IMR-90 (cell line): ENCODE data around the gene ARV1. TPM values are rescaled to one million over a fixed set of nuclear protein-coding genes. Genes with fewer than 3 reads are reported as not detected.

Experiments used
- ATAC-seq: fragments of 200-7000 bp; cut with Tn5 transposase; 2 replicates; pipeline ENCODE4 v1.9.1; 2020; ENCODE audit warnings: low read depth, mild to moderate bottlenecking, moderate library complexity
- BruUV-seq: library from RNA; stranded (reverse); fragments of 400-500 nt; replicated peaks from 2 replicates; lab custom pipeline; 2021; lab: Mats Ljungman, UMichigan
- CTCF ChIA-PET: fragments of 300-600 bp; formaldehyde crosslinking; extraction: SDS; loops from one replicate; lab custom pipeline; 2021; ENCODE audit warnings: antibody characterized with exemption; lab: Yijun Ruan, JAX
- POLR2A ChIA-PET: fragments of 300-600 bp; sonication (Branson Sonifier 250); formaldehyde crosslinking; loops from one replicate; lab custom pipeline; 2022; ENCODE audit warnings: antibody characterized with exemption; ENCODE audit not compliant: unreplicated experiment; lab: Charles Lee
- DNase-seq: peaks from one replicate; pipeline ENCODE4 v3.0.0; 2013
- H2AFZ ChIP-seq: replicated peaks from 2 replicates; pipeline ENCODE3; 2013; ENCODE audit warnings: low read length, mild to moderate bottlenecking; ENCODE audit not compliant: poor library complexity
- H2AK5ac ChIP-seq: 2 replicates; pipeline ENCODE4 v1.6.1; 2013; ENCODE audit warnings: low read depth, low read length, inconsistent platforms
- H2AK9ac ChIP-seq: replicated peaks from 2 replicates; pipeline ENCODE3; 2013; ENCODE audit warnings: mild to moderate bottlenecking, low read depth, low read length, moderate library complexity; ENCODE audit not compliant: poor library complexity
- H2BK120ac ChIP-seq: 2 replicates; pipeline ENCODE4 v1.6.1; 2013; ENCODE audit warnings: low read depth, low read length, inconsistent platforms
- H2BK15ac ChIP-seq: 3 replicates; pipeline ENCODE4 v1.6.1; 2013; ENCODE audit warnings: low read depth, low read length, inconsistent platforms
- H2BK20ac ChIP-seq: 2 replicates; pipeline ENCODE4 v1.6.1; 2013; ENCODE audit warnings: low read depth, mild to moderate bottlenecking, inconsistent platforms, low read length, moderate library complexity
- H2BK5ac ChIP-seq: 2 replicates; pipeline ENCODE4 v1.6.1; 2013; ENCODE audit warnings: mild to moderate bottlenecking, low read depth, low read length, inconsistent platforms; ENCODE audit not compliant: poor library complexity, severe bottlenecking
- H3K14ac ChIP-seq: replicated peaks from 2 replicates; pipeline ENCODE4 v1.6.1; 2013; ENCODE audit warnings: low read depth, low read length, inconsistent platforms
- H3K18ac ChIP-seq: 2 replicates; pipeline ENCODE4 v1.6.1; 2013; ENCODE audit warnings: low read depth, low read length, control low read depth
- H3K23ac ChIP-seq: 2 replicates; pipeline ENCODE4 v1.6.1; 2013; ENCODE audit warnings: low read depth, low read length, inconsistent platforms
- H3K27ac ChIP-seq: 2 replicates; pipeline ENCODE4 v1.5.1; 2013; ENCODE audit warnings: mild to moderate bottlenecking, control low read depth, low read length; ENCODE audit not compliant: insufficient read depth
- H3K27me3 ChIP-seq: 2 replicates; pipeline ENCODE4 v1.6.1; 2013; ENCODE audit warnings: low read length; ENCODE audit not compliant: control insufficient read depth, insufficient read depth
- H3K36me3 ChIP-seq: 2 replicates; pipeline ENCODE4 v1.6.1; 2013; ENCODE audit warnings: low read length, mixed read lengths; ENCODE audit not compliant: control insufficient read depth, insufficient read depth
- H3K4ac ChIP-seq: 2 replicates; pipeline ENCODE4 v1.6.1; 2013; ENCODE audit warnings: low read depth, low read length, inconsistent platforms
- H3K4me1 ChIP-seq: 2 replicates; pipeline ENCODE4 v1.6.1; 2013; ENCODE audit warnings: low read length, mixed read lengths; ENCODE audit not compliant: control insufficient read depth, insufficient read depth
- H3K4me2 ChIP-seq: 2 replicates; pipeline ENCODE4 v1.6.1; 2013; ENCODE audit warnings: low read depth, mild to moderate bottlenecking, control low read depth, low read length, moderate library complexity
- H3K4me3 ChIP-seq: 2 replicates; pipeline ENCODE4 v1.5.1; 2013; ENCODE audit warnings: low read depth, mild to moderate bottlenecking, control low read depth, low read length, moderate library complexity; ENCODE audit not compliant: insufficient read depth
- H3K56ac ChIP-seq: 2 replicates; pipeline ENCODE4 v1.6.1; 2013; ENCODE audit warnings: low read length, inconsistent platforms; ENCODE audit not compliant: insufficient read depth; ENCODE audit errors: extremely low read depth
- H3K79me1 ChIP-seq, 2 experiments: 2 replicates each; pipeline ENCODE4 v1.6.1; 2013; ENCODE audit warnings: low read length in 2 of 2, inconsistent platforms in 1 of 2, low read depth in 1 of 2
- H3K9ac ChIP-seq: 2 replicates; pipeline ENCODE4 v1.6.1; 2013; ENCODE audit warnings: low read depth, low read length, control low read depth
- H3K9me1 ChIP-seq: 2 replicates; pipeline ENCODE4 v1.6.1; 2013; ENCODE audit warnings: low read length, inconsistent platforms; ENCODE audit not compliant: insufficient read depth
- H3K9me3 ChIP-seq: 2 replicates; pipeline ENCODE4 v1.6.1; 2013; ENCODE audit warnings: low read length; ENCODE audit not compliant: control insufficient read depth, insufficient read depth
- H4K20me1 ChIP-seq: 2 replicates; pipeline ENCODE4 v1.6.1; 2013; ENCODE audit warnings: low read length, inconsistent platforms; ENCODE audit not compliant: insufficient read depth
- H4K5ac ChIP-seq: 2 replicates; pipeline ENCODE4 v1.6.1; 2013; ENCODE audit warnings: mild to moderate bottlenecking, low read depth, low read length, control low read depth
- H4K8ac ChIP-seq, 2 experiments: 2 replicates each; pipeline ENCODE4 v1.6.1; 2013; ENCODE audit warnings: low read depth in 2 of 2, low read length in 2 of 2, control low read depth in 1 of 2, inconsistent platforms in 1 of 2
- H4K91ac ChIP-seq: 2 replicates; pipeline ENCODE4 v1.6.1; 2013; ENCODE audit warnings: low read depth, low read length, inconsistent platforms; ENCODE audit not compliant: insufficient read depth
- BHLHE40 ChIP-seq: fragments of 150-350 bp; IDR thresholded peaks from 2 replicates; pipeline ENCODE4 v1.6.1; 2016; ENCODE audit warnings: mild to moderate bottlenecking, low read depth, low read length
- CEBPB ChIP-seq: IDR thresholded peaks from 2 replicates; pipeline ENCODE4 v1.6.1; 2012; ENCODE audit warnings: low read depth, low read length, improper control_type of control experiment
- CHD1 ChIP-seq: IDR thresholded peaks from 2 replicates; pipeline ENCODE4 v1.6.1; 2012; ENCODE audit warnings: low read depth, low read length, improper control_type of control experiment
- CTCF ChIP-seq: conservative IDR thresholded peaks from 2 replicates; pipeline ENCODE4 v1.5.1; 2012; ENCODE audit warnings: mild to moderate bottlenecking, low read depth, low read length, improper control_type of control experiment
- ELK1 ChIP-seq: fragments of 150-350 bp; IDR thresholded peaks from 2 replicates; pipeline ENCODE4 v1.6.1; 2016; ENCODE audit warnings: low read depth, mild to moderate bottlenecking, low read length, moderate library complexity, borderline replicate concordance
- FOS ChIP-seq: fragments of 150-350 bp; IDR thresholded peaks from 2 replicates; pipeline ENCODE4 v1.6.1; 2016; ENCODE audit warnings: low read depth, low read length
- MAFK ChIP-seq: IDR thresholded peaks from 2 replicates; pipeline ENCODE4 v1.6.1; 2012; ENCODE audit warnings: low read depth, low read length, improper control_type of control experiment
- MAZ ChIP-seq: IDR thresholded peaks from 2 replicates; pipeline ENCODE4 v1.6.1; 2012; ENCODE audit warnings: low read depth, mild to moderate bottlenecking, low read length, improper control_type of control experiment, moderate library complexity, borderline replicate concordance
- MXI1 ChIP-seq: IDR thresholded peaks from 2 replicates; pipeline ENCODE4 v1.6.1; 2012; ENCODE audit warnings: low read depth, mild to moderate bottlenecking, low read length, moderate library complexity, borderline replicate concordance
- POLR2A ChIP-seq: IDR thresholded peaks from 2 replicates; pipeline ENCODE4 v1.6.1; 2012; ENCODE audit warnings: mild to moderate bottlenecking, low read depth, low read length
- RAD21 ChIP-seq: IDR thresholded peaks from 2 replicates; pipeline ENCODE4 v1.6.1; 2012; ENCODE audit warnings: low read length, improper control_type of control experiment
- RCOR1 ChIP-seq: IDR thresholded peaks from 2 replicates; pipeline ENCODE4 v1.6.1; 2012; ENCODE audit warnings: mild to moderate bottlenecking, low read length, improper control_type of control experiment; ENCODE audit not compliant: insufficient replicate concordance
- RFX5 ChIP-seq: IDR thresholded peaks from 2 replicates; pipeline ENCODE4 v1.8.0; 2012; ENCODE audit warnings: low read depth, mild to moderate bottlenecking, low read length, moderate library complexity
- USF2 ChIP-seq: fragments of 150-350 bp; IDR thresholded peaks from 2 replicates; pipeline ENCODE4 v1.6.1; 2017; ENCODE audit warnings: mild to moderate bottlenecking, antibody characterized with exemption, low read length, low read depth
- WGBS, 2 experiments: methylation state at CpG; one replicate each; pipeline versions ENCODE4 v1.1.5 to v1.1.7; 2013; ENCODE audit warnings: missing lambda C conversion rate in 2 of 2; ENCODE audit not compliant: insufficient read length in 1 of 2; ENCODE audit errors: extremely low coverage in 2 of 2; 5-methylcytosine and 5-hydroxymethylcytosine counted together
- dilution Hi-C: fragments of 300-500 bp; cut with HindIII; formaldehyde crosslinking; loops from one replicate; pipeline ENCODE4 v1.14.3; 2018; ENCODE audit warnings: low sequenced_read_pairs; ENCODE audit not compliant: unreplicated experiment
- in situ Hi-C: fragments of 300-500 bp; cut with MboI; formaldehyde crosslinking; loops from 3 replicates; pipeline ENCODE4 v1.14.3; 2019; ENCODE audit warnings: low sequenced_read_pairs, inconsistent platforms, mixed read lengths
- intact Hi-C: fragments of 100-400 bp; cut with micrococcal nuclease; formaldehyde crosslinking; loops from 2 replicates; pipeline ENCODE4 v1.10.0; 2022
- polyA plus RNA-seq, 3 experiments: library from polyadenylated mRNA; depleted of rRNA; stranded (reverse); fragments of >200 nt; gene quantifications; 2 replicates each; pipeline ENCODE4 v1.2.3, GENCODE V29; 2012; ENCODE audit warnings: low replicate concordance in 1 of 3
- total RNA-seq: library from RNA; depleted of rRNA; stranded (reverse); fragments of >200 nt; gene quantifications from 2 replicates; pipeline ENCODE4 v1.2.3, GENCODE V29; 2012

The ARV1 gene
- total and polyA plus RNA-seq, 2 of the 4 experiments (the other 2 are of a cell fraction): 19.0 to 22.9 TPM

- no peak overlapping the region for H2AFZ ChIP-seq
- DNase-seq (no peak), ATAC-seq (no peak)
- H3K27me3 ChIP-seq: peaks cover 4% of the 10 kb centered on the region; the same call in 1 of the 2 replicates
- POLR2A ChIA-PET: no interaction called here
- H3K4me2 ChIP-seq: no peak overlapping the region
- peaks cover 7% of the 10 kb centered on the region; the same call in 1 of the 2 replicates for H3K4me1 ChIP-seq
- H4K8ac ChIP-seq: no peak overlapping the region
- H3K56ac ChIP-seq: no peak overlapping the region
- no peaks in the 10 kb centered on the region for H3K36me3 ChIP-seq
- no peak overlapping the region for H2BK5ac ChIP-seq
- dilution Hi-C loops: no loop called here
- no peak overlapping the region for H3K9ac ChIP-seq
- CTCF ChIA-PET: interaction anchor here (0.9 kb wide), 1 partner anchor 173 kb away, joined by 3 read pairs; no protein-coding TSS in a partner anchor
- no peak overlapping the region for H2BK120ac ChIP-seq
- H2AK5ac ChIP-seq: no peak overlapping the region
- H3K79me1 ChIP-seq: peaks cover 4 to 7% of the 10 kb centered on the region in 2 experiments
- no peak overlapping the region for H4K5ac ChIP-seq
- H3K18ac ChIP-seq: no peak overlapping the region
- H3K9me1 ChIP-seq: no peaks in the 10 kb centered on the region
- intact Hi-C loops: loop anchor here (2.0 kb wide), 1 partner anchor 59 kb away; the partner anchor contains the start of genes ARV1 and TTC13
- no peak overlapping the region for H3K14ac ChIP-seq
- H3K27ac ChIP-seq: no peak overlapping the region
- H3K4me3 ChIP-seq: no peak overlapping the region
- no peaks in the 10 kb centered on the region for H3K9me3 ChIP-seq
- H2BK15ac ChIP-seq: no peak overlapping the region
- no peak overlapping the region for H2BK20ac ChIP-seq
- WGBS, 2 experiments: 77% methylated on average over 8 of the region's 13 CpGs; no CpG with 5 or more reads in 1 of the 2 experiments
- no peak overlapping the region for H2AK9ac ChIP-seq
- H4K20me1 ChIP-seq: no peaks in the 10 kb centered on the region; the same call in 1 of the 2 replicates
- no TSS peak for BruUV-seq
- no peak overlapping the region for H4K91ac ChIP-seq
- H3K23ac ChIP-seq: no peak overlapping the region
- H3K4ac ChIP-seq: no peak overlapping the region
- in situ Hi-C loops: no loop called here
- TF ChIP-seq MXI1 (no peak), BHLHE40 (no peak), CEBPB (no peak), RAD21 (no peak), CHD1 (no peak), RFX5 (no peak), RCOR1 (no peak), MAFK (no peak), MAZ (no peak), FOS (no peak), USF2 (no peak), POLR2A (no peak), CTCF (no peak), ELK1 (no peak)
Observed at GRCh38 chr1:231037585-231038517, 59.0 kb downstream of the ARV1 start.
